K562 (cell line): ENCODE results near the gene UBN2. TPM values are rescaled to one million over a fixed set of nuclear protein-coding genes. Genes with fewer than 3 reads are reported as not detected.

Experiments used
- CBFA2T3 ChIP-seq: fragments of 450-650 bp; IDR thresholded peaks from 2 replicates; pipeline ENCODE4 v1.6.1; 2017
- CC2D1A ChIP-seq: fragments of 450-650 bp; IDR thresholded peaks from 2 replicates; pipeline ENCODE4 v1.6.1; 2017; ENCODE audit warnings: mild to moderate bottlenecking
- CSDE1 ChIP-seq, 2 experiments: fragments of 450-650 bp; IDR thresholded peaks; 2 replicates each; pipeline ENCODE4 v1.6.1; 2016; ENCODE audit warnings: mild to moderate bottlenecking in 1 of 2
- DDX20 ChIP-seq: fragments of 450-650 bp; IDR thresholded peaks from 2 replicates; pipeline ENCODE4 v1.6.1; 2016; ENCODE audit warnings: missing genetic modification characterization, low read depth, mild to moderate bottlenecking, missing compliant biosample characterization, moderate library complexity
- FIP1L1 ChIP-seq: fragments of 200-400 bp; formaldehyde crosslinking; IDR thresholded peaks from 2 replicates; pipeline ENCODE4 v1.6.1; 2018; ENCODE audit warnings: mild to moderate bottlenecking, low read depth, low read length; ENCODE audit not compliant: poor library complexity, severe bottlenecking
- NEUROD1 ChIP-seq: fragments of 150-350 bp; IDR thresholded peaks from 2 replicates; pipeline ENCODE4 v1.6.1; 2014; ENCODE audit warnings: borderline replicate concordance, low read length, low read depth; ENCODE audit not compliant: partially characterized antibody
- POLR2A ChIP-seq: fragments of 450-650 bp; conservative IDR thresholded peaks from 2 replicates; pipeline ENCODE4 v1.6.1; 2016
- PPARD ChIP-seq: fragments of 250-450 bp; sonication (Bioruptor Pico); IDR thresholded peaks from 2 replicates; pipeline ENCODE4 v1.8.0; 2022; ENCODE audit warnings: inconsistent platforms, mild to moderate bottlenecking, moderate library complexity
- RFX1 ChIP-seq: fragments of 450-650 bp; IDR thresholded peaks from 2 replicates; pipeline ENCODE4 v1.6.1; 2016; ENCODE audit warnings: mild to moderate bottlenecking, moderate library complexity
- SMAD1 ChIP-seq: fragments of 150-350 bp; IDR thresholded peaks from 2 replicates; pipeline ENCODE4 v1.6.1; 2014; ENCODE audit warnings: low read length, low read depth; ENCODE audit not compliant: partially characterized antibody
- SNIP1 ChIP-seq: fragments of 450-650 bp; IDR thresholded peaks from 2 replicates; pipeline ENCODE4 v1.7.1; 2017; ENCODE audit warnings: low read depth, mild to moderate bottlenecking
- TAF15 ChIP-seq: fragments of 200-400 bp; formaldehyde crosslinking; IDR thresholded peaks from 2 replicates; pipeline ENCODE4 v1.6.1; 2017; ENCODE audit warnings: mild to moderate bottlenecking, low read depth, low read length, moderate library complexity
- ZNF174 ChIP-seq: fragments of 250-450 bp; sonication (Bioruptor Pico); IDR thresholded peaks from 2 replicates; pipeline ENCODE4 v1.4.0; 2020; ENCODE audit warnings: mild to moderate bottlenecking
- ZNF217 ChIP-seq: sonication (generic); formaldehyde crosslinking; IDR thresholded peaks from 2 replicates; pipeline ENCODE4 v1.8.0; 2022; ENCODE audit warnings: mild to moderate bottlenecking, missing genetic modification reagents
- ZNF24 ChIP-seq: fragments of 450-650 bp; IDR thresholded peaks from 2 replicates; pipeline ENCODE4 v1.6.1; 2016
- ZNF77 ChIP-seq: fragments of 250-450 bp; sonication (Bioruptor Pico); IDR thresholded peaks from 2 replicates; pipeline ENCODE4 v1.5.0; 2020
- polyA plus RNA-seq, 8 experiments: library from polyadenylated mRNA; depleted of rRNA in 4 of 8; stranded (reverse) in 5 of 8; unstranded in 3 of 8; fragments of >200 nt; fragmentation: Nextera tagmentation in 2 of 8; fragmentation: Illumina TruSeq in 1 of 8; extraction: Ambion mirVana in 2 of 8; extraction: Trizol in 1 of 8; gene quantifications; 2 replicates each; pipeline versions ENCODE4 v1.2.1 to v1.2.3, GENCODE V29; 2011 to 2014; ENCODE audit warnings: inconsistent platforms in 1 of 8, missing spikeins in 1 of 8
- total RNA-seq, 7 experiments: library from RNA; depleted of rRNA in 6 of 7; stranded (reverse); fragments of >200 nt in 6 of 7; fragmentation: Illumina TruSeq in 2 of 7; extraction: Trizol in 2 of 7; gene quantifications; 2 replicates each; pipeline versions ENCODE4 v1.2.1 to v1.2.3, GENCODE V29; 2011 to 2021; ENCODE audit warnings: low replicate concordance in 1 of 7
- TF ChIP-seq, protein P1 (sequence below): fragments of 200-600 bp; sonication (generic); IDR thresholded peaks from one replicate; pipeline ENCODE4 v1.6.1; 2012; ENCODE audit warnings: mild to moderate bottlenecking, low read depth, low read length, inconsistent platforms

UBN2 gene
- total and polyA plus RNA-seq, 9 of the 15 experiments (the other 6 are each of a cell fraction or from before 2014, with no cell fraction given) = 1.2 to 19.5 (median 9.9) TPM

DNA sequence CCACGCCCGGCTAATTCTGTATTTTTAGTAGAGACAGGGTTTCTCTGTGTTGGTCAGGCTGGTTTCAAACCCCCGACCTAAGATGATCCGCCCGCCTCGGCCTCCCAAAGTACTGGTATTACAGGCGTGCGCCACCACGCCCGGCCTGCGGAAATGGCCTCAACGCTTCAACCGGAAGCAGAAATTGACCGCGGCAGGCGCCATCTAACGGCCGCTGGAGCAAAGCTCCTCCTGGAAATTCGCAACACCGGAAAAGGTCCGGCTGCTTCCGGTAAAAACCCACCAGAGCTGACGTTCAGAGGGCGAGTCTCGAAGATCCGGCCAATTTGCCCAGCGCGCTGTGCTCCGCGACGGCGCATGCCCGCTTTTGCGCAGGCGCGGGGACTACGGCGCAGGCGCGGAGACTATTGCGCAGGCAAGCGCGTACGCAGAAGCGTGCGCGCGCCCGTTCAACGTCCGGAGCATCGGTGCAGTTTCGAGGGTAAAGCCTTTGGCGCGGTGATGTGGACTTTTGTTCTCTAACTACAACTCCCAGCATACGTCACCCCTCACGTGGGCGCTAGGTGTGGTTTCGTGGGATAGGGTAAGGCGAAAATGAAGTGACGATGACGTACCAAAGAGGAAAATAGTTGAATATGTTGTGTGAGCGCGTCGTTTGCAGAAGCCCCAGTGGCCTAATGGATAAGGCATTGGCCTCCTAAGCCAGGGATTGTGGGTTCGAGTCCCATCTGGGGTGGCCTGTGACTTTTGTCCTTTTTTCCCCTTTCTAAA, 109.2 kb downstream of the UBN2 start (continued):
- TF ChIP-seq CC2D1A (peak; percentile 98), POLR2A (peak; percentile 89), TAF15 (no peak), FIP1L1 (peak; percentile 91), RFX1 (no peak), ZNF24 (peak; percentile 70), ZNF77 (CRISPR knock-in tag) (no peak), SNIP1 (no peak), SMAD1 (peak; percentile 71), ZNF174 (0 out of 2 replicates have a peak, but pooled peaks have one; percentile 39), CSDE1 (IDR thresholded peaks at IDR 0.05) (peak in 1 of 2 experiments; percentile 94; a peak in 2 of 4 replicates), NEUROD1 (peak; percentile 50), CBFA2T3 (no peak), PPARD (CRISPR knock-in tag) (no peak), DDX20 (tag) (peak; percentile 38; the same call in 1 of the 2 replicates), ZNF217 (no peak)
- TF ChIP-seq, protein P1, sequence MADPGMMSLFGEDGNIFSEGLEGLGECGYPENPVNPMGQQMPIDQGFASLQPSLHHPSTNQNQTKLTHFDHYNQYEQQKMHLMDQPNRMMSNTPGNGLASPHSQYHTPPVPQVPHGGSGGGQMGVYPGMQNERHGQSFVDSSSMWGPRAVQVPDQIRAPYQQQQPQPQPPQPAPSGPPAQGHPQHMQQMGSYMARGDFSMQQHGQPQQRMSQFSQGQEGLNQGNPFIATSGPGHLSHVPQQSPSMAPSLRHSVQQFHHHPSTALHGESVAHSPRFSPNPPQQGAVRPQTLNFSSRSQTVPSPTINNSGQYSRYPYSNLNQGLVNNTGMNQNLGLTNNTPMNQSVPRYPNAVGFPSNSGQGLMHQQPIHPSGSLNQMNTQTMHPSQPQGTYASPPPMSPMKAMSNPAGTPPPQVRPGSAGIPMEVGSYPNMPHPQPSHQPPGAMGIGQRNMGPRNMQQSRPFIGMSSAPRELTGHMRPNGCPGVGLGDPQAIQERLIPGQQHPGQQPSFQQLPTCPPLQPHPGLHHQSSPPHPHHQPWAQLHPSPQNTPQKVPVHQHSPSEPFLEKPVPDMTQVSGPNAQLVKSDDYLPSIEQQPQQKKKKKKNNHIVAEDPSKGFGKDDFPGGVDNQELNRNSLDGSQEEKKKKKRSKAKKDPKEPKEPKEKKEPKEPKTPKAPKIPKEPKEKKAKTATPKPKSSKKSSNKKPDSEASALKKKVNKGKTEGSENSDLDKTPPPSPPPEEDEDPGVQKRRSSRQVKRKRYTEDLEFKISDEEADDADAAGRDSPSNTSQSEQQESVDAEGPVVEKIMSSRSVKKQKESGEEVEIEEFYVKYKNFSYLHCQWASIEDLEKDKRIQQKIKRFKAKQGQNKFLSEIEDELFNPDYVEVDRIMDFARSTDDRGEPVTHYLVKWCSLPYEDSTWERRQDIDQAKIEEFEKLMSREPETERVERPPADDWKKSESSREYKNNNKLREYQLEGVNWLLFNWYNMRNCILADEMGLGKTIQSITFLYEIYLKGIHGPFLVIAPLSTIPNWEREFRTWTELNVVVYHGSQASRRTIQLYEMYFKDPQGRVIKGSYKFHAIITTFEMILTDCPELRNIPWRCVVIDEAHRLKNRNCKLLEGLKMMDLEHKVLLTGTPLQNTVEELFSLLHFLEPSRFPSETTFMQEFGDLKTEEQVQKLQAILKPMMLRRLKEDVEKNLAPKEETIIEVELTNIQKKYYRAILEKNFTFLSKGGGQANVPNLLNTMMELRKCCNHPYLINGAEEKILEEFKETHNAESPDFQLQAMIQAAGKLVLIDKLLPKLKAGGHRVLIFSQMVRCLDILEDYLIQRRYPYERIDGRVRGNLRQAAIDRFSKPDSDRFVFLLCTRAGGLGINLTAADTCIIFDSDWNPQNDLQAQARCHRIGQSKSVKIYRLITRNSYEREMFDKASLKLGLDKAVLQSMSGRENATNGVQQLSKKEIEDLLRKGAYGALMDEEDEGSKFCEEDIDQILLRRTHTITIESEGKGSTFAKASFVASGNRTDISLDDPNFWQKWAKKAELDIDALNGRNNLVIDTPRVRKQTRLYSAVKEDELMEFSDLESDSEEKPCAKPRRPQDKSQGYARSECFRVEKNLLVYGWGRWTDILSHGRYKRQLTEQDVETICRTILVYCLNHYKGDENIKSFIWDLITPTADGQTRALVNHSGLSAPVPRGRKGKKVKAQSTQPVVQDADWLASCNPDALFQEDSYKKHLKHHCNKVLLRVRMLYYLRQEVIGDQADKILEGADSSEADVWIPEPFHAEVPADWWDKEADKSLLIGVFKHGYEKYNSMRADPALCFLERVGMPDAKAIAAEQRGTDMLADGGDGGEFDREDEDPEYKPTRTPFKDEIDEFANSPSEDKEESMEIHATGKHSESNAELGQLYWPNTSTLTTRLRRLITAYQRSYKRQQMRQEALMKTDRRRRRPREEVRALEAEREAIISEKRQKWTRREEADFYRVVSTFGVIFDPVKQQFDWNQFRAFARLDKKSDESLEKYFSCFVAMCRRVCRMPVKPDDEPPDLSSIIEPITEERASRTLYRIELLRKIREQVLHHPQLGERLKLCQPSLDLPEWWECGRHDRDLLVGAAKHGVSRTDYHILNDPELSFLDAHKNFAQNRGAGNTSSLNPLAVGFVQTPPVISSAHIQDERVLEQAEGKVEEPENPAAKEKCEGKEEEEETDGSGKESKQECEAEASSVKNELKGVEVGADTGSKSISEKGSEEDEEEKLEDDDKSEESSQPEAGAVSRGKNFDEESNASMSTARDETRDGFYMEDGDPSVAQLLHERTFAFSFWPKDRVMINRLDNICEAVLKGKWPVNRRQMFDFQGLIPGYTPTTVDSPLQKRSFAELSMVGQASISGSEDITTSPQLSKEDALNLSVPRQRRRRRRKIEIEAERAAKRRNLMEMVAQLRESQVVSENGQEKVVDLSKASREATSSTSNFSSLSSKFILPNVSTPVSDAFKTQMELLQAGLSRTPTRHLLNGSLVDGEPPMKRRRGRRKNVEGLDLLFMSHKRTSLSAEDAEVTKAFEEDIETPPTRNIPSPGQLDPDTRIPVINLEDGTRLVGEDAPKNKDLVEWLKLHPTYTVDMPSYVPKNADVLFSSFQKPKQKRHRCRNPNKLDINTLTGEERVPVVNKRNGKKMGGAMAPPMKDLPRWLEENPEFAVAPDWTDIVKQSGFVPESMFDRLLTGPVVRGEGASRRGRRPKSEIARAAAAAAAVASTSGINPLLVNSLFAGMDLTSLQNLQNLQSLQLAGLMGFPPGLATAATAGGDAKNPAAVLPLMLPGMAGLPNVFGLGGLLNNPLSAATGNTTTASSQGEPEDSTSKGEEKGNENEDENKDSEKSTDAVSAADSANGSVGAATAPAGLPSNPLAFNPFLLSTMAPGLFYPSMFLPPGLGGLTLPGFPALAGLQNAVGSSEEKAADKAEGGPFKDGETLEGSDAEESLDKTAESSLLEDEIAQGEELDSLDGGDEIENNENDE = peak; percentile 40
